Measurements from ENCODE around the gene FBXO34. TPM values are rescaled to one million over a fixed set of nuclear protein-coding genes. Genes with fewer than 3 reads are reported as not detected.

The FBXO34 gene
- total RNA-seq, result 28.9 and 29.5 TPM in 2 replicates

- H3K27me3 ChIP-seq (ENCODE audit: control insufficient read depth, insufficient read depth, low read length), result no peaks in the 10 kb centered on the region
- peak; percentile 84 for DNase-seq (ENCODE audit: low read depth)
- no peak for FAIRE-seq
- peak within 1 kb of the TSS; percentile 100 for H3K4me3 ChIP-seq (ENCODE audit: low read depth, low read length)
- H3K36me3 ChIP-seq (ENCODE audit: control insufficient read depth, insufficient read depth, low read length), result no peaks in the 10 kb centered on the region
- TF ChIP-seq CTCF (IDR thresholded peaks at IDR 0.05; ENCODE audit: insufficient read depth, low read length, severe bottlenecking), result peak; percentile 98
Observed at GRCh38 chr14:55270832-55271571, at the start of gene FBXO34. Gene FBXO34, plus strand, starts transcription at chr14:55271421. Its CDS starts 78,970 bp downstream, at chr14:55350391.

GRCh38 chr14:55221968-55222367, 49.3 kb upstream of the FBXO34 start:
- Histone ChIP-seq H3K36me3 (ENCODE audit: control insufficient read depth, insufficient read depth, low read length) (no peaks in the 10 kb centered on the region), H3K27me3 (ENCODE audit: control insufficient read depth, insufficient read depth, low read length) (no peaks in the 10 kb centered on the region), H3K4me3 (ENCODE audit: low read depth, low read length) (no peak overlapping the region)
- TF ChIP-seq CTCF (IDR thresholded peaks at IDR 0.05; ENCODE audit: insufficient read depth, low read length, severe bottlenecking), result no peak
- DNase-seq (ENCODE audit: low read depth), result peak; percentile 73
- no peak for FAIRE-seq

- FAIRE-seq (no peak), DNase-seq (ENCODE audit: low read depth) (no peak)
- H3K36me3 ChIP-seq (ENCODE audit: control insufficient read depth, insufficient read depth, low read length), result no peaks in the 10 kb centered on the region
- no peaks in the 10 kb centered on the region for H3K27me3 ChIP-seq (ENCODE audit: control insufficient read depth, insufficient read depth, low read length)
- H3K4me3 ChIP-seq (ENCODE audit: low read depth, low read length), result no peak overlapping the region
- no peak for TF ChIP-seq CTCF (IDR thresholded peaks at IDR 0.05; ENCODE audit: insufficient read depth, low read length, severe bottlenecking)
Observed at GRCh38 chr14:55223364-55223763, 47.9 kb upstream of the FBXO34 start.

- TF ChIP-seq CTCF (IDR thresholded peaks at IDR 0.05; ENCODE audit: insufficient read depth, low read length, severe bottlenecking), result no peak
- no peaks in the 10 kb centered on the region for H3K36me3 ChIP-seq (ENCODE audit: control insufficient read depth, insufficient read depth, low read length)
- no peak for FAIRE-seq
- no peaks in the 10 kb centered on the region for H3K27me3 ChIP-seq (ENCODE audit: control insufficient read depth, insufficient read depth, low read length)
- no peak for DNase-seq (ENCODE audit: low read depth)
- H3K4me3 ChIP-seq (ENCODE audit: low read depth, low read length), result no peak overlapping the region
Observed at GRCh38 chr14:55228261-55228660, 43.0 kb upstream of the FBXO34 start.

- no peak for TF ChIP-seq CTCF (IDR thresholded peaks at IDR 0.05; ENCODE audit: insufficient read depth, low read length, severe bottlenecking)
- FAIRE-seq, result no peak
- H3K36me3 ChIP-seq (ENCODE audit: control insufficient read depth, insufficient read depth, low read length), result no peaks in the 10 kb centered on the region
- no peak for DNase-seq (ENCODE audit: low read depth)
- no peaks in the 10 kb centered on the region for H3K27me3 ChIP-seq (ENCODE audit: control insufficient read depth, insufficient read depth, low read length)
- H3K4me3 ChIP-seq (ENCODE audit: low read depth, low read length), result no peak overlapping the region
Observed at GRCh38 chr14:55233591-55233990, 37.6 kb upstream of the FBXO34 start.
